SU-DHL-6 (cell line): ENCODE measurements around the gene HS2ST1.
A peak's percentile ranks its signal among the peaks of the same experiment; 100 is the strongest.

ENCODE experiments used
- H2AFZ ChIP-seq: fragments of 200-600 bp; sonication (generic); 2 replicates; pipeline ENCODE4 v1.6.1; 2014; ENCODE audit warnings: low read depth, mild to moderate bottlenecking, moderate library complexity, mixed read lengths, antibody characterized with exemption, low read length; ENCODE audit not compliant: severe bottlenecking
- H3F3A ChIP-seq: fragments of 200-600 bp; shearing (Covaris generic); 2 replicates; pipeline ENCODE4 v1.6.0; 2016; ENCODE audit warnings: antibody characterized with exemption, mild to moderate bottlenecking; ENCODE audit not compliant: insufficient read depth
- H3K27ac ChIP-seq: fragments of 200-600 bp; sonication (generic); 2 replicates; pipeline ENCODE4 v1.5.1; 2016; ENCODE audit warnings: low read depth, mild to moderate bottlenecking, low read length, moderate library complexity, mixed read lengths
- H3K27me3 ChIP-seq: fragments of 200-600 bp; sonication (generic), shearing (Covaris generic); 2 replicates; pipeline ENCODE4 v1.6.0; 2014; ENCODE audit warnings: mild to moderate bottlenecking, low read length
- H3K36me3 ChIP-seq: fragments of 200-600 bp; sonication (generic); 2 replicates; pipeline ENCODE4 v1.6.1; 2014; ENCODE audit warnings: mild to moderate bottlenecking, low read length, mixed read lengths
- H3K4me2 ChIP-seq: fragments of 300-600, 200-600 bp; shearing (Covaris generic), sonication (generic); 2 replicates; pipeline ENCODE4 v1.6.0; 2014; ENCODE audit warnings: low read length, low read depth, mild to moderate bottlenecking; ENCODE audit not compliant: poor library complexity, severe bottlenecking
- H3K4me3 ChIP-seq: fragments of 200-600 bp; sonication (generic); 2 replicates; pipeline ENCODE4 v1.5.1; 2014; ENCODE audit warnings: antibody characterized with exemption, low read length, mild to moderate bottlenecking, mixed read lengths; ENCODE audit not compliant: insufficient read depth, poor library complexity, severe bottlenecking
- H3K79me2 ChIP-seq: fragments of 200-600 bp; sonication (generic); 2 replicates; pipeline ENCODE4 v1.6.1; 2014; ENCODE audit warnings: mild to moderate bottlenecking, low read length, moderate library complexity; ENCODE audit not compliant: insufficient read depth
- H3K9ac ChIP-seq: fragments of 200-600 bp; sonication (generic); 2 replicates; pipeline ENCODE4 v1.7.0; 2014; ENCODE audit warnings: mild to moderate bottlenecking, low read length
- H3K9me2 ChIP-seq: fragments of 200-600 bp; sonication (generic); replicated peaks from 2 replicates; pipeline ENCODE4 v1.6.1; 2014; ENCODE audit warnings: low read length; ENCODE audit not compliant: insufficient read depth
- H3K9me3 ChIP-seq: fragments of 200-600 bp; sonication (generic); 2 replicates; pipeline ENCODE4 v1.6.1; 2014; ENCODE audit warnings: low read length, mixed read lengths; ENCODE audit not compliant: insufficient read depth
- H4K20me1 ChIP-seq: fragments of 200-600 bp; sonication (generic); 2 replicates; pipeline ENCODE4 v1.6.1; 2014; ENCODE audit warnings: low read depth, mild to moderate bottlenecking, antibody characterized with exemption, low read length, moderate library complexity, mixed read lengths
- EZH2phosphoT487 ChIP-seq: fragments of 200-600 bp; sonication (generic), shearing (Covaris generic); conservative IDR thresholded peaks from 2 replicates; pipeline ENCODE4 v1.6.1; 2018; ENCODE audit warnings: mild to moderate bottlenecking, antibody characterized with exemption, low read length, moderate library complexity, mixed read lengths
- TF ChIP-seq, protein P1 (sequence below): fragments of 200-600 bp; sonication (generic); IDR thresholded peaks from one replicate; pipeline ENCODE4 v1.5.1; 2017; ENCODE audit warnings: antibody characterized with exemption, mild to moderate bottlenecking, low read length, moderate library complexity; ENCODE audit not compliant: insufficient read depth, poor library complexity, severe bottlenecking

The HS2ST1 gene

GRCh38 chr1:87117761-87118368, 203.4 kb downstream of the HS2ST1 start:
- Histone ChIP-seq H3K4me2 (no peak overlapping the region), H3K27ac (no peak overlapping the region), H3K36me3 (no peaks in the 10 kb centered on the region), H3K79me2 (no peaks in the 10 kb centered on the region), H2AFZ (no peak overlapping the region), H3K9ac (no peak overlapping the region), H3F3A (no peaks in the 10 kb centered on the region), H3K9me3 (no peaks in the 10 kb centered on the region), H3K9me2 (no peaks in the 10 kb centered on the region), H4K20me1 (no peaks in the 10 kb centered on the region), H3K4me3 (no peak overlapping the region), H3K27me3 (no peaks in the 10 kb centered on the region)
- TF ChIP-seq EZH2phosphoT487 = no peak
- TF ChIP-seq, protein P1, sequence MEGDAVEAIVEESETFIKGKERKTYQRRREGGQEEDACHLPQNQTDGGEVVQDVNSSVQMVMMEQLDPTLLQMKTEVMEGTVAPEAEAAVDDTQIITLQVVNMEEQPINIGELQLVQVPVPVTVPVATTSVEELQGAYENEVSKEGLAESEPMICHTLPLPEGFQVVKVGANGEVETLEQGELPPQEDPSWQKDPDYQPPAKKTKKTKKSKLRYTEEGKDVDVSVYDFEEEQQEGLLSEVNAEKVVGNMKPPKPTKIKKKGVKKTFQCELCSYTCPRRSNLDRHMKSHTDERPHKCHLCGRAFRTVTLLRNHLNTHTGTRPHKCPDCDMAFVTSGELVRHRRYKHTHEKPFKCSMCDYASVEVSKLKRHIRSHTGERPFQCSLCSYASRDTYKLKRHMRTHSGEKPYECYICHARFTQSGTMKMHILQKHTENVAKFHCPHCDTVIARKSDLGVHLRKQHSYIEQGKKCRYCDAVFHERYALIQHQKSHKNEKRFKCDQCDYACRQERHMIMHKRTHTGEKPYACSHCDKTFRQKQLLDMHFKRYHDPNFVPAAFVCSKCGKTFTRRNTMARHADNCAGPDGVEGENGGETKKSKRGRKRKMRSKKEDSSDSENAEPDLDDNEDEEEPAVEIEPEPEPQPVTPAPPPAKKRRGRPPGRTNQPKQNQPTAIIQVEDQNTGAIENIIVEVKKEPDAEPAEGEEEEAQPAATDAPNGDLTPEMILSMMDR = no peak

DNA sequence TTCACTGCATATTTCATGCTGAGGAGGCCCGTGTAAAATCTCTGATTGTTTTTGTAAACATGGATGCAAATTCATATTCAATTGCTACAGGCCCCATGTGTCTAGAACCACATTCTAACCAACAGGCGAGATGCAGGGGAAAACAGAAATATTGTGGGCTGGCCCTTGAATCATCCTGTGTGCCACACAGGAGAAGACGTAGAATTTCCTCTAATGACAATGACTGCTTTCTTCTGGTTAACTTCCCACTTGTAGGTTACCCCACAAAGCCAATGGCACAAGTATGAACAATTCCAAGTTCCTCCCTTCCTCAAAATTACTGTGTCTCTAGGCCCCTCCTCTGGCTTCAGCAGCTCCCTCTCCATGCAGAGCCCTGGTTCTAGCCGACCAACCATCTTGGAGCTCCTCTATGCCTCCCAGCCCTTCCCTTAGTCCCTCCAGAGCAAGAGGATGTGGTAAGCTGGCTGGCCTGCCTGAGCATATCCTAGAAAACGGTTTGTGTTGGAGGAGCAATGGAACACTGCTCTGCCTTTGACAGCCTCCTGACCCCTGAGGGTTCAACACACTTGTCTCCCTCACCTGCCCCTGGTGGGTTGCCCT, 205.2 kb downstream of the HS2ST1 start:
- Histone ChIP-seq H3F3A (no peaks in the 10 kb centered on the region), H4K20me1 (no peaks in the 10 kb centered on the region), H3K4me2 (no peak overlapping the region), H3K27ac (no peak overlapping the region), H3K4me3 (no peak overlapping the region), H3K27me3 (no peaks in the 10 kb centered on the region), H3K36me3 (no peaks in the 10 kb centered on the region), H2AFZ (no peak overlapping the region), H3K9me2 (no peaks in the 10 kb centered on the region), H3K79me2 (no peaks in the 10 kb centered on the region), H3K9me3 (no peaks in the 10 kb centered on the region), H3K9ac (no peak overlapping the region)
- TF ChIP-seq, protein P1 = no peak
- no peak for TF ChIP-seq EZH2phosphoT487

- Histone ChIP-seq H2AFZ (no peak overlapping the region), H3K9me3 (no peaks in the 10 kb centered on the region), H3K9me2 (no peaks in the 10 kb centered on the region), H3K4me3 (no peak overlapping the region), H4K20me1 (no peaks in the 10 kb centered on the region), H3K9ac (no peak overlapping the region), H3K27me3 (no peaks in the 10 kb centered on the region), H3K36me3 (no peaks in the 10 kb centered on the region), H3K79me2 (no peaks in the 10 kb centered on the region), H3F3A (no peaks in the 10 kb centered on the region), H3K27ac (no peak overlapping the region), H3K4me2 (no peak overlapping the region)
- TF ChIP-seq, protein P1 = peak; percentile 68
- TF ChIP-seq EZH2phosphoT487 = no peak
These were observed 206.3 kb downstream of the HS2ST1 start for GRCh38 chr1:87120779-87121178.
